Keratinocyte (primary cell): ENCODE results near the gene KEL.
A peak's percentile ranks its signal among the peaks of the same experiment; 100 is the strongest.

Experiments
- EZH2 ChIP-seq: IDR thresholded peaks from one replicate; pipeline ENCODE4 v1.6.1; 2012; ENCODE audit warnings: inconsistent platforms, mild to moderate bottlenecking, low read length, moderate library complexity
- TF ChIP-seq, protein P1 (sequence below), 3 experiments: IDR thresholded peaks in 1 of 3; conservative IDR thresholded peaks in 1 of 3; optimal IDR thresholded peaks in 1 of 3; 2 replicates in 2 of 3; 3 replicates in 1 of 3; pipeline versions ENCODE3 to v1.5.1; 2011; ENCODE audit warnings: low read length in 3 of 3, mild to moderate bottlenecking in 3 of 3, moderate library complexity in 2 of 3, control low read depth in 1 of 3, inconsistent platforms in 1 of 3; ENCODE audit not compliant: insufficient read depth in 2 of 3; ENCODE audit errors: extremely low read depth in 1 of 3

DNA sequence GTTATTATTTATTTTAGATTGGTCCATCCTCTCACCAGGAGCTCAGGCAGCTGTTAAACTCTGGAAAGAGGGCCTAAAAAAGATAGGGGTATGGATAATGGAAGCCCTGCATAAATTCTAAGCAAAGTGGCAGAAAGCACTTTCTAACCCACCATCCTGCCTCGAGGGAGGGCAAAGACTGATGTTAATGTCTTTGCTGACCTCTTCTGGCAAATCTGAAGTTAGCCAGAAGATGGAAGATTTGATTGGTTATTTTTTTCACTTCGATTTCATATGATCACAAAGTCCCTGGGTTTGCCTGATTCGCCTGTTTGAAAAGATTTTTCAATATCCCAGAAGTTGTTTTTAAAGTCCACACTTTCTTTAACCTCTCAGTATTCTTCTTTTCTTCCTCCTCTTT lies 39.9 kb upstream of the KEL start:
- TF ChIP-seq, protein P1, sequence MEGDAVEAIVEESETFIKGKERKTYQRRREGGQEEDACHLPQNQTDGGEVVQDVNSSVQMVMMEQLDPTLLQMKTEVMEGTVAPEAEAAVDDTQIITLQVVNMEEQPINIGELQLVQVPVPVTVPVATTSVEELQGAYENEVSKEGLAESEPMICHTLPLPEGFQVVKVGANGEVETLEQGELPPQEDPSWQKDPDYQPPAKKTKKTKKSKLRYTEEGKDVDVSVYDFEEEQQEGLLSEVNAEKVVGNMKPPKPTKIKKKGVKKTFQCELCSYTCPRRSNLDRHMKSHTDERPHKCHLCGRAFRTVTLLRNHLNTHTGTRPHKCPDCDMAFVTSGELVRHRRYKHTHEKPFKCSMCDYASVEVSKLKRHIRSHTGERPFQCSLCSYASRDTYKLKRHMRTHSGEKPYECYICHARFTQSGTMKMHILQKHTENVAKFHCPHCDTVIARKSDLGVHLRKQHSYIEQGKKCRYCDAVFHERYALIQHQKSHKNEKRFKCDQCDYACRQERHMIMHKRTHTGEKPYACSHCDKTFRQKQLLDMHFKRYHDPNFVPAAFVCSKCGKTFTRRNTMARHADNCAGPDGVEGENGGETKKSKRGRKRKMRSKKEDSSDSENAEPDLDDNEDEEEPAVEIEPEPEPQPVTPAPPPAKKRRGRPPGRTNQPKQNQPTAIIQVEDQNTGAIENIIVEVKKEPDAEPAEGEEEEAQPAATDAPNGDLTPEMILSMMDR (optimal IDR thresholded peaks at IDR 0.05 in 1 of 3, IDR thresholded peaks at IDR 0.05 in 1 of 3, conservative IDR thresholded peaks at IDR 0.05 in 1 of 3; ENCODE audit: extremely low read depth in 1 of 3, insufficient read depth in 2 of 3, low read length in 3 of 3) = peak in 2 of 3 experiments; percentile 34 to 51
- TF ChIP-seq EZH2 = no peak
